Measurements from ENCODE around the gene TBXAS1.

TBXAS1 gene

GRCh38 chr7:139829025-139829774 is at the start of gene TBXAS1:
Gene TBXAS1, plus strand, starts transcription at chr7:139829264. Its CDS starts 127 bp downstream, at chr7:139829391.
- peak; percentile 11 for DNase-seq

- DNase-seq: no peak
These were observed 46.1 kb upstream of the TBXAS1 start for GRCh38 chr7:139782932-139783331.

GRCh38 chr7:139783647-139784385 is 45.2 kb upstream of the TBXAS1 start:
- DNase-seq: no peak

- no peak for DNase-seq
These were observed 44.4 kb upstream of the TBXAS1 start for GRCh38 chr7:139784648-139785047.

- DNase-seq: no peak
These were observed 37.7 kb upstream of the TBXAS1 start for GRCh38 chr7:139791316-139791715.

GRCh38 chr7:139797607-139798006 is 31.5 kb upstream of the TBXAS1 start:
- DNase-seq: no peak

- no peak for DNase-seq
These were observed 30.8 kb upstream of the TBXAS1 start for GRCh38 chr7:139798221-139798620.

GRCh38 chr7:139798892-139799291 is 30.2 kb upstream of the TBXAS1 start:
- DNase-seq: no peak

- DNase-seq: no peak
These were observed 29.5 kb upstream of the TBXAS1 start for GRCh38 chr7:139799586-139799985.

- DNase-seq: no peak
These were observed 24.5 kb upstream of the TBXAS1 start for GRCh38 chr7:139804571-139804970.

GRCh38 chr7:139807009-139807408 is 22.1 kb upstream of the TBXAS1 start:
- no peak for DNase-seq

- DNase-seq: no peak
These were observed 20.6 kb upstream of the TBXAS1 start for GRCh38 chr7:139808427-139808826.

- no peak for DNase-seq
These were observed 20.1 kb upstream of the TBXAS1 start for GRCh38 chr7:139808846-139809442.

GRCh38 chr7:139811066-139811465 is 18.0 kb upstream of the TBXAS1 start:
- DNase-seq: no peak

- no peak for DNase-seq
These were observed 15.9 kb upstream of the TBXAS1 start for GRCh38 chr7:139813151-139813550.

- no peak for DNase-seq
These were observed 15.4 kb upstream of the TBXAS1 start for GRCh38 chr7:139813689-139814088.

- no peak for DNase-seq
These were observed 11.8 kb upstream of the TBXAS1 start for GRCh38 chr7:139817249-139817648.

GRCh38 chr7:139820089-139820488 is 9.0 kb upstream of the TBXAS1 start:
- no peak for DNase-seq

- DNase-seq: no peak
These were observed 7.5 kb upstream of the TBXAS1 start for GRCh38 chr7:139821349-139822105.

- no peak for DNase-seq
These were observed 6.2 kb upstream of the TBXAS1 start for GRCh38 chr7:139822855-139823254.

- DNase-seq: no peak
These were observed 5.0 kb upstream of the TBXAS1 start for GRCh38 chr7:139823959-139824521.

GRCh38 chr7:139825666-139826290 is 3.3 kb upstream of the TBXAS1 start:
- no peak for DNase-seq

Data from midbrain (tissue), 1 donor.